Measurements from ENCODE around the gene AFF4. TPM values are rescaled to one million over a fixed set of nuclear protein-coding genes. Genes with fewer than 3 reads are reported as not detected.

The AFF4 gene
- total and polyA plus RNA-seq, 9 of the 15 experiments (the other 6 are each of a cell fraction or from before 2014, with no cell fraction given) = 1.7 to 25.8 (median 17.9) TPM

- 41% methylated on average over 1 of the region's 1 CpG for WGBS (ENCODE audit: insufficient coverage, low coverage, missing lambda C conversion rate)
- ATAC-seq = no peak
- no peaks in the 10 kb centered on the region for H3K9me1 ChIP-seq (ENCODE audit: control insufficient read depth, insufficient read depth, low read length)
- H3K27ac ChIP-seq (ENCODE audit: extremely low read depth, low read depth, low read length) = no peak overlapping the region
- no TSS peak for BruUV-seq (replicated peaks)
- H3K27me3 ChIP-seq (ENCODE audit: control insufficient read depth in 2 of 2, insufficient read depth in 2 of 2, low read length in 2 of 2) = no peaks in the 10 kb centered on the region
- H3K9me3 ChIP-seq (replicated peaks; ENCODE audit: control insufficient read depth, insufficient read depth, low read depth, low read length) = no peaks in the 10 kb centered on the region
- TF ChIP-seq CREB5 (CRISPR knock-in tag; IDR thresholded peaks at IDR 0.05) (no peak), RFX7 (CRISPR knock-in tag; IDR thresholded peaks at IDR 0.05) (no peak), ZNF3 (CRISPR knock-in tag; IDR thresholded peaks at IDR 0.05) (no peak)
- H3K9ac ChIP-seq (ENCODE audit: insufficient read depth in 1 of 2, low read depth in 2 of 2, low read length in 2 of 2) = no peak overlapping the region
- no peak overlapping the region for H3K4me2 ChIP-seq (ENCODE audit: insufficient read depth, low read length)
- intact Hi-C loops (cut with micrococcal nuclease) (loop anchor here (10.0 kb wide), 1 partner anchor 212 kb away; the partner anchor contains the start of gene IL4), in situ Hi-C loops (cut with MboI) (no loop called here)
- no peak for DNase-seq (ENCODE audit: extremely low read depth in 1 of 4, low spot score in 3 of 4)
- POLR2A ChIA-PET = interaction anchor here (1.0 to 1.1 kb wide), 2 partner anchors 16 to 19 kb away, joined by 3 read pairs; no protein-coding TSS in a partner anchor
- FAIRE-seq = no peak
- no peaks in the 10 kb centered on the region for H3K79me2 ChIP-seq (ENCODE audit: control insufficient read depth, insufficient read depth, low read length)
- H3K36me3 ChIP-seq (ENCODE audit: control insufficient read depth, insufficient read depth, low read length) = peaks cover 73% of the 10 kb centered on the region
- H3K4me1 ChIP-seq (replicated peaks in 1 of 2; ENCODE audit: control insufficient read depth in 2 of 2, insufficient read depth in 2 of 2, low read length in 2 of 2) = no peaks in the 10 kb centered on the region
- no peak overlapping the region for H3K4me3 ChIP-seq
- CTCF ChIA-PET (ENCODE audit: low intra/inter-chr PET ratio) = no interaction called here
- H2AFZ ChIP-seq (ENCODE audit: low read depth, low read length) = no peak overlapping the region
- H4K20me1 ChIP-seq (replicated peaks; ENCODE audit: control insufficient read depth, insufficient read depth, low read length) = no peaks in the 10 kb centered on the region
Measured at GRCh38 chr5:132887283-132887682, 76.2 kb downstream of the AFF4 start.

Measured in K562 (cell line).